CD14-positive monocyte (primary cell): ENCODE measurements around the gene HMCN1. TPM values are rescaled to one million over a fixed set of nuclear protein-coding genes. Genes with fewer than 3 reads are reported as not detected.

ENCODE experiments used
- DNase-seq, 3 donors: peaks; one replicate each; pipeline ENCODE4 v3.0.0-alpha.2; 2011 to 2022
- H2AFZ ChIP-seq: 2 replicates; pipeline ENCODE4 v1.6.0; 2012; ENCODE audit warnings: mild to moderate bottlenecking, low read depth, low read length, inconsistent platforms; ENCODE audit not compliant: insufficient read depth, poor library complexity, severe bottlenecking
- H3K27ac ChIP-seq, 2 donors: 1 replicate in 1 of 2; 2 replicates in 1 of 2; pipeline ENCODE4 v1.5.1; 2012 to 2013; ENCODE audit warnings: low read length in 2 of 2, control low read depth in 1 of 2, inconsistent platforms in 1 of 2, low read depth in 1 of 2, mild to moderate bottlenecking in 1 of 2
- H3K27me3 ChIP-seq, 2 donors: one replicate each; pipeline versions ENCODE4 v1.6.0 to v1.6.1; 2011 to 2013; ENCODE audit warnings: low read length in 2 of 2; ENCODE audit not compliant: control insufficient read depth in 2 of 2, insufficient read depth in 2 of 2
- H3K36me3 ChIP-seq, 2 donors: replicated peaks in 1 of 2; 1 replicate in 1 of 2; 2 replicates in 1 of 2; pipeline versions ENCODE4 v1.5.1 to v1.6.1; 2012 to 2013; ENCODE audit warnings: low read length in 2 of 2, control low read depth in 1 of 2, inconsistent platforms in 1 of 2, mild to moderate bottlenecking in 1 of 2; ENCODE audit not compliant: insufficient read depth in 2 of 2, control insufficient read depth in 1 of 2
- H3K4me1 ChIP-seq, 2 donors: 1 replicate in 1 of 2; 2 replicates in 1 of 2; pipeline versions ENCODE4 v1.5.1 to v1.6.1; 2012 to 2013; ENCODE audit warnings: low read length in 2 of 2, control low read depth in 1 of 2, inconsistent platforms in 1 of 2, mild to moderate bottlenecking in 1 of 2, moderate library complexity in 1 of 2; ENCODE audit not compliant: insufficient read depth in 2 of 2, control insufficient read depth in 1 of 2
- H3K4me2 ChIP-seq: replicated peaks from 2 replicates; pipeline ENCODE3; 2012; ENCODE audit warnings: low read length, moderate library complexity, mild to moderate bottlenecking; ENCODE audit not compliant: poor library complexity, severe bottlenecking; ENCODE audit errors: extremely low read depth
- H3K4me3 ChIP-seq, 3 experiments: fragments of 200-600 bp in 1 of 3; sonication (generic) in 1 of 3; replicated peaks in 1 of 3; 1 replicate in 2 of 3; 2 replicates in 1 of 3; pipeline ENCODE4 v1.5.1; 2011 to 2013; ENCODE audit warnings: low read length in 3 of 3, mild to moderate bottlenecking in 3 of 3, control low read depth in 2 of 3, low read depth in 2 of 3, inconsistent platforms in 1 of 3, moderate library complexity in 1 of 3
- H3K79me2 ChIP-seq: 2 replicates; pipeline ENCODE4 v1.6.0; 2012; ENCODE audit warnings: mild to moderate bottlenecking, control low read depth, inconsistent platforms, low read length, moderate library complexity; ENCODE audit not compliant: insufficient read depth
- H3K9ac ChIP-seq: 2 replicates; pipeline ENCODE4 v1.6.0; 2017; ENCODE audit warnings: low read length, mild to moderate bottlenecking; ENCODE audit not compliant: insufficient read depth, poor library complexity, severe bottlenecking
- H3K9me3 ChIP-seq, 2 donors: replicated peaks in 1 of 2; 1 replicate in 1 of 2; 2 replicates in 1 of 2; pipeline versions ENCODE4 v1.5.1 to v1.6.1; 2012 to 2013; ENCODE audit warnings: low read length in 2 of 2, control low read depth in 1 of 2; ENCODE audit not compliant: control insufficient read depth in 1 of 2, insufficient read depth in 1 of 2
- H4K20me1 ChIP-seq: 2 replicates; pipeline ENCODE4 v1.6.0; 2012; ENCODE audit warnings: mild to moderate bottlenecking, low read length, control low read depth, moderate library complexity; ENCODE audit not compliant: insufficient read depth
- H3K27ac Mint-ChIP-seq, 7 donors: one replicate each; pipeline ENCODE4 v1.8.0; 2020; ENCODE audit warnings: mild to moderate bottlenecking in 7 of 7, mixed read lengths in 7 of 7, moderate library complexity in 6 of 7, inconsistent platforms in 2 of 7
- H3K27me3 Mint-ChIP-seq, 3 donors: one replicate each; pipeline ENCODE4 v1.8.0; 2021 to 2022; ENCODE audit warnings: low read depth in 3 of 3, mild to moderate bottlenecking in 3 of 3, mixed read lengths in 3 of 3, moderate library complexity in 3 of 3, inconsistent platforms in 1 of 3
- H3K36me3 Mint-ChIP-seq, 2 donors: one replicate each; pipeline ENCODE4 v1.8.0; 2020; ENCODE audit warnings: mixed read lengths in 2 of 2, inconsistent platforms in 1 of 2, mild to moderate bottlenecking in 1 of 2
- H3K4me1 Mint-ChIP-seq: one replicate; pipeline ENCODE4 v1.8.0; 2020; ENCODE audit warnings: mild to moderate bottlenecking, mixed read lengths
- H3K4me3 Mint-ChIP-seq, 2 donors: one replicate each; pipeline ENCODE4 v1.8.0; 2020; ENCODE audit warnings: mild to moderate bottlenecking in 2 of 2, mixed read lengths in 2 of 2, moderate library complexity in 1 of 2
- H3K9me3 Mint-ChIP-seq, 7 donors: one replicate each; pipeline ENCODE4 v1.8.0; 2020 to 2022; ENCODE audit warnings: mixed read lengths in 7 of 7, mild to moderate bottlenecking in 6 of 7, moderate library complexity in 6 of 7, inconsistent platforms in 2 of 7
- CTCF ChIP-seq: fragments of 200-600 bp; IDR thresholded peaks from one replicate; pipeline ENCODE4 v1.8.0; 2022; ENCODE audit warnings: antibody characterized with exemption, mild to moderate bottlenecking
- WGBS: methylation state at CpG from one replicate; pipeline ENCODE4 v1.1.5; 2013; ENCODE audit warnings: missing lambda C conversion rate; ENCODE audit not compliant: insufficient coverage; 5-methylcytosine and 5-hydroxymethylcytosine counted together
- intact Hi-C, 2 donors: fragments of 100-400 bp; cut with micrococcal nuclease; formaldehyde crosslinking; loops; one replicate each; pipeline versions ENCODE4 v1.15.0 to v1.15.1; 2023
- polyA plus RNA-seq, 3 donors: library from polyadenylated mRNA; depleted of rRNA in 1 of 3; unstranded in 2 of 3; stranded (reverse) in 1 of 3; fragments of 300-500 nt in 2 of 3; fragments of >200 nt in 1 of 3; fragmentation: Illumina TruSeq in 2 of 3; gene quantifications; 1 replicate in 2 of 3; 2 replicates in 1 of 3; pipeline ENCODE4 v1.2.3, GENCODE V29; 2012 to 2021

Gene HMCN1
- polyA plus RNA-seq, 3 donors = not detected

DNA sequence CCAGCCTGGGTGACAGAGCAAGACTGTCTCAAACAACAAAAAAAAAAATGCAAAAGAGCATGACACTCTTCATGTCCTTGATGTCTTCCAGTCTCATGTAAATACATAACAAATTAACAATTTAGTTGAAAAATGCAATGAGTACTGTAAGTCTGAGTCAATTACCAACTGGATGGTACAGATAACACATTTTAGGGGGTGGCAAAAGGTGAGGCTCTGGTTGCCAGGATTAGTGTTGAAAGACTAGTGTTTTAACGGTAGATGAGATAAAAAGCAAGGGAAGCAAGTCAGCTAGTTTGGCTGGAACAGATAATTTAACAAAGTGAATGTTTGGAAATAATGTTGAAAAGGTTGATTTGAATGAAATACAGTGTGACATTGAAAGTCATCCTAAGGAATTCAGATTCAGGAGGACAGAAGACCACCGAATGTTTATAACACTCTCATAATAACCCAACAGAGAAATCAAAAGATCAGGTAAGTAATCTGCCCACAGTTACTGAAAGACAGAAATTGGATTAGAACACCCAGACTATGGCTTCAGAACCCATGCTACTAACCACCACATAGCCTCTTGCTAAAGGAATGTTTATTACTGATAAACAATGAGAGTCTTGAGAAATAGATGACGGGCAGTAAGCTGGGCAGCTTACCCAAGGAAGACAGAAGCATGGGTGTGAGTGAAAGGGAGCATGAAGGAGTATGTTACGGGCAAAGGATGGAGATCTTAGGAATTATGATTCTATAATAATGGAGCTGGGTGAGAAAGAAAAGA, 312.4 kb downstream of the HMCN1 start:
- no peak overlapping the region for H3K4me3 Mint-ChIP-seq
- H3K4me1 Mint-ChIP-seq = no peaks in the 10 kb centered on the region
- no peaks in the 10 kb centered on the region for H3K36me3 Mint-ChIP-seq
- Histone ChIP-seq H3K9me3 (no peaks in the 10 kb centered on the region), H3K79me2 (no peaks in the 10 kb centered on the region), H4K20me1 (no peaks in the 10 kb centered on the region), H2AFZ (no peak overlapping the region), H3K36me3 (no peaks in the 10 kb centered on the region), H3K27me3 (no peaks in the 10 kb centered on the region), H3K4me3 (no peak overlapping the region), H3K4me1 (no peaks in the 10 kb centered on the region), H3K9ac (no peak overlapping the region), H3K27ac (no peak overlapping the region), H3K4me2 (no peak overlapping the region)
- no peak for DNase-seq
- no peak overlapping the region for H3K27ac Mint-ChIP-seq
- peaks cover 0 to 4% (median 0%) of the 10 kb centered on the region in 7 donors for H3K9me3 Mint-ChIP-seq
- intact Hi-C loops = no loop called here
- H3K27me3 Mint-ChIP-seq = no peaks in the 10 kb centered on the region
- WGBS = 84% methylated on average over 3 of the region's 4 CpGs
- no peak for TF ChIP-seq CTCF

DNA sequence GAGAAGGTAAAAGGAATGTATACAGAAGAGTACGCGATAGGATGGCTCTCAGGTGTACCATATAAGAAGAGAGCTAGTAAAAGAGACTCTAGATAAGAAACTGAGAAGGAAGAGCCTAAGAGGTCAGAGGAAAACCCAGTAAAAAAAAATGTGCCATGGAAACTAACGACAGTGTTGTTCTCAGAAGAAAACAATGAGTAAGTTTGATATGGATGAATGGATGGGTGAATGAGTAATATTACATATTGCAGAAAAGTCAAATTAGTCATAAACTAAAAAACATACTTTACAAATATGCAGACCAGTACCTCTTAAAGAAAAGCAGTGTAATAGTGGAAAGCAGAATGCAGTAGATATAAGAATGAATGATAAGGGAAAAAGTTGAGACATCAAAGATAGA, 316.2 kb downstream of the HMCN1 start:
- TF ChIP-seq CTCF = no peak
- Histone ChIP-seq H4K20me1 (no peaks in the 10 kb centered on the region), H3K36me3 (no peaks in the 10 kb centered on the region), H3K9me3 (no peaks in the 10 kb centered on the region), H3K27me3 (no peaks in the 10 kb centered on the region), H3K79me2 (no peaks in the 10 kb centered on the region), H3K27ac (no peak overlapping the region), H2AFZ (no peak overlapping the region), H3K4me3 (no peak overlapping the region), H3K4me2 (no peak overlapping the region), H3K9ac (no peak overlapping the region), H3K4me1 (no peaks in the 10 kb centered on the region)
- H3K9me3 Mint-ChIP-seq = peaks cover 0 to 1% (median 0%) of the 10 kb centered on the region in 7 donors
- H3K4me1 Mint-ChIP-seq = no peaks in the 10 kb centered on the region
- no peaks in the 10 kb centered on the region for H3K27me3 Mint-ChIP-seq
- no peak overlapping the region for H3K4me3 Mint-ChIP-seq
- DNase-seq = no peak
- H3K36me3 Mint-ChIP-seq = no peaks in the 10 kb centered on the region
- intact Hi-C loops = no loop called here
- H3K27ac Mint-ChIP-seq = no peak overlapping the region
- 100% methylated on average over 2 of the region's 3 CpGs for WGBS
